DMS114 treated with DMSO at 0.1 percent for 48 hours (cell line): ENCODE data around the gene ZNF3.

Experiments used
- DNase-seq: peaks from one replicate; lab custom pipeline; 2025; ENCODE audit not compliant: unreplicated experiment; lab: John Stamatoyannopoulos, UW

ZNF3 gene

GRCh38 chr7:100057006-100057405 is 24.5 kb downstream of the ZNF3 start:
- no peak for DNase-seq

GRCh38 chr7:100053215-100053614 is 28.3 kb downstream of the ZNF3 start:
- peak; percentile 69 for DNase-seq

- DNase-seq = no peak
Observed at GRCh38 chr7:100051611-100052010, 29.9 kb downstream of the ZNF3 start.

- DNase-seq = peak; percentile 55
Observed at GRCh38 chr7:100049441-100050291, 31.9 kb downstream of the ZNF3 start, which contains the start of gene ZSCAN21. Gene ZSCAN21, plus strand, starts transcription at chr7:100049774. Its CDS starts 7,233 bp downstream, at chr7:100057007.

GRCh38 chr7:100048680-100049079 is 32.8 kb downstream of the ZNF3 start:
- no peak for DNase-seq

GRCh38 chr7:100044718-100045117 is 36.8 kb downstream of the ZNF3 start:
- no peak for DNase-seq

- DNase-seq = no peak
Observed at GRCh38 chr7:100040575-100040974, 40.9 kb downstream of the ZNF3 start.

GRCh38 chr7:100038326-100038725 is 43.2 kb downstream of the ZNF3 start:
- DNase-seq = no peak

GRCh38 chr7:100035876-100036275 is 45.6 kb downstream of the ZNF3 start:
- DNase-seq = no peak

- DNase-seq = no peak
Observed at GRCh38 chr7:100034871-100035510, 46.5 kb downstream of the ZNF3 start.

- no peak for DNase-seq
Observed at GRCh38 chr7:100033526-100033925, 48.0 kb downstream of the ZNF3 start.

- DNase-seq = no peak
Observed at GRCh38 chr7:100029596-100029995, 51.9 kb downstream of the ZNF3 start.

GRCh38 chr7:100027197-100027596 is 54.3 kb downstream of the ZNF3 start:
- no peak for DNase-seq

GRCh38 chr7:100024020-100024619 is 57.4 kb downstream of the ZNF3 start:
- no peak for DNase-seq

GRCh38 chr7:100023526-100023925 is 58.0 kb downstream of the ZNF3 start:
- DNase-seq = no peak

GRCh38 chr7:100022621-100023020 is 58.9 kb downstream of the ZNF3 start:
- no peak for DNase-seq

GRCh38 chr7:100021297-100021696 is 60.2 kb downstream of the ZNF3 start:
- no peak for DNase-seq
